RPMI7951 (cell line): ENCODE measurements around the gene SCAMP3. TPM values are rescaled to one million over a fixed set of nuclear protein-coding genes. Genes with fewer than 3 reads are reported as not detected.
"Not testable (repeated sequence)": the region's sequence is repeated elsewhere in the genome, so short reads cannot be mapped to it uniquely, and the experiment has no call there.

ENCODE experiments used
- DNase-seq: peaks from one replicate; pipeline ENCODE4 v3.0.0-alpha.2; 2012; ENCODE audit warnings: low read depth
- total RNA-seq: library from RNA; depleted of rRNA; stranded (reverse); fragments of >200 nt; shearing (Covaris generic); gene quantifications from 2 replicates; pipeline ENCODE4 v1.2.3, GENCODE V29; 2014

Gene SCAMP3
- total RNA-seq, 1 experiment from 2014 or later = 73.9 TPM

GRCh38 chr1:155227261-155228095 is 34.7 kb downstream of the SCAMP3 start:
- peak; percentile 98 for DNase-seq

GRCh38 chr1:155226910-155227260 is 35.3 kb downstream of the SCAMP3 start:
- peak; percentile 58 for DNase-seq

GRCh38 chr1:155226188-155226909 is 35.8 kb downstream of the SCAMP3 start:
- peak; percentile 73 for DNase-seq

- DNase-seq = not testable (repeated sequence)
Observed at GRCh38 chr1:155225404-155225759, 36.8 kb downstream of the SCAMP3 start.

GRCh38 chr1:155223047-155223446 is 39.1 kb downstream of the SCAMP3 start:
- no peak for DNase-seq

GRCh38 chr1:155220211-155220965 is 41.8 kb downstream of the SCAMP3 start:
- DNase-seq = not testable (repeated sequence)

GRCh38 chr1:155219592-155220031 is 42.5 kb downstream of the SCAMP3 start:
- DNase-seq = no peak

GRCh38 chr1:155218854-155219591 is 43.1 kb downstream of the SCAMP3 start:
- DNase-seq = peak; percentile 58

GRCh38 chr1:155214702-155215101 is 47.5 kb downstream of the SCAMP3 start:
- not testable (repeated sequence) for DNase-seq

GRCh38 chr1:155212051-155212440 is 50.1 kb downstream of the SCAMP3 start:
- not testable (repeated sequence) for DNase-seq

- not testable (repeated sequence) for DNase-seq
Observed at GRCh38 chr1:155211381-155212050, 50.6 kb downstream of the SCAMP3 start.

- DNase-seq = no peak
Observed at GRCh38 chr1:155210314-155211104, 51.7 kb downstream of the SCAMP3 start.

GRCh38 chr1:155209312-155209721 is 52.8 kb downstream of the SCAMP3 start:
- no peak for DNase-seq

GRCh38 chr1:155208541-155209311 is 53.4 kb downstream of the SCAMP3 start, which contains the start of gene MTX1:
TSS of gene MTX1 (plus strand) at chr1:155208695. CDS start at chr1:155208805, 110 bp downstream.
- DNase-seq = peak; percentile 82

GRCh38 chr1:155207806-155208540 is 54.2 kb downstream of the SCAMP3 start, which contains the start of gene THBS3:
TSS of gene THBS3 (minus strand) at chr1:155207897. CDS start at chr1:155207876, 21 bp downstream.
- peak; percentile 38 for DNase-seq

GRCh38 chr1:155206891-155207805 is 55.0 kb downstream of the SCAMP3 start:
- peak; percentile 74 for DNase-seq
